HG03469 (cell line): ENCODE data around the gene CACNA1C.

ENCODE experiments used
- ATAC-seq: cut with Tn5 transposase; IDR thresholded peaks from one replicate; pipeline ENCODE4 v1.9.1; 2021; ENCODE audit warnings: mild to moderate bottlenecking, moderate library complexity, moderate number of reproducible peaks; ENCODE audit not compliant: unreplicated experiment

Gene CACNA1C

GRCh38 chr12:2268471-2269286 is 215.9 kb downstream of the CACNA1C start:
- ATAC-seq, result no peak

DNA sequence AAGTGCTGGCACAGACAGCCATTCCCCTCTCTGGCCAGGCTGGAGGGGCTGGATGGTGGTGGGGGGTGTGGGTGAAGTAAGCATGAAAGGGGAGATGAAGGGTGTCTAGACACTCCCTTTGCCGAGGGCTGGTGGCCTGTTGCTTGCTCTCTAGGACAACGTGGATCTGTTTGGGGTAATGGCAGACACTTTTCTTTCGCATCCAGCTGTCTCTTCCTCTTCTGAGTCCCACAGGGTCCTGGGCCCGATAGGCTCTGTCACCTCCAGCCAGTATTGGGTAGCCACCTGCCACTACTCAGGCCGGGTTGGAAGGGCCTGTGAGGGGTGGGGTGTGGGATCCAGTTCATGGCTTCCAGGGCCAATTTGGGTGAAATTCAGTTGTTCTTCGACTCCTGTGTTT is 218.1 kb downstream of the CACNA1C start:
- ATAC-seq, result no peak

- no peak for ATAC-seq
Measured at GRCh38 chr12:2271961-2272360, 219.2 kb downstream of the CACNA1C start.

- ATAC-seq, result no peak
Measured at GRCh38 chr12:2273288-2273687, 220.5 kb downstream of the CACNA1C start.

DNA sequence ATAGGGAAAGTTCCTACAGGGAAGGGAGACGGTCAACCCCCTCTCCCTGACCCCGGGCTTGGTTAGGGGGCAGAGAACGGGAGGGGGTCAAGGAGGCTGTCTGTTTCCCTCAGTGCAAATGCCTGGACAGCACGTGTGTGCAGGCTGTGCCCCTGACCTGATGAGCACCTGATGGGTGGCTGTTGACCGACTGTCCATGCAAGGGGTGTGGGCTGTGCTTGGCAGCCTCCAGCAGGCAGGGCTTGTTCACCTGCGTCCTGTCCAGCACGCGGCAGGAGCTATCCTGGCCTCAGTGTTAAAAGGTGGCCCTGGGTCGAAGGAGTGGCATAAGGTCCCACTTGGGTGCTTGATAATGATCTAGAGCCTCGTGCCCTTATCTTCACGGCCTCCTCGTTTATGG is 221.0 kb downstream of the CACNA1C start:
- no peak for ATAC-seq

DNA sequence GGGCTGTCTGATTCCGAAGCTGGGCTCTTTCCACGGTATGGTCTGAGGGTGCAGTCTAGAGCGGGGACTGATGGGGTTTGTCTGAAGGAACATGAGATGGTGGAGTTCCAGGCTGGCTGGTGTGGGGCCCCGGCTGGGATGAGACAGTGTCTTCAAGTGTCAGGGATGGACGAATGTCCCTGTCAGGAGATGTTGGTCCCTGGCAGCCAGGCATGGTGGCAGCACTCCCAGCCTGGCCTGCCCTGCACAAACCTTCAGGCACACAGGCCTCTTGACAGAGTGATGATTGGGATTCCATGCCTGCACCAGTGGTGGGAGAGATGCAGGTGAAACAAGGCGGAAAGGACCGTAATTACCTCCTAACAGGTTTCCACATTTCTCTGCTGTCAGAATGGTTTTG is 221.9 kb downstream of the CACNA1C start:
- no peak for ATAC-seq

DNA sequence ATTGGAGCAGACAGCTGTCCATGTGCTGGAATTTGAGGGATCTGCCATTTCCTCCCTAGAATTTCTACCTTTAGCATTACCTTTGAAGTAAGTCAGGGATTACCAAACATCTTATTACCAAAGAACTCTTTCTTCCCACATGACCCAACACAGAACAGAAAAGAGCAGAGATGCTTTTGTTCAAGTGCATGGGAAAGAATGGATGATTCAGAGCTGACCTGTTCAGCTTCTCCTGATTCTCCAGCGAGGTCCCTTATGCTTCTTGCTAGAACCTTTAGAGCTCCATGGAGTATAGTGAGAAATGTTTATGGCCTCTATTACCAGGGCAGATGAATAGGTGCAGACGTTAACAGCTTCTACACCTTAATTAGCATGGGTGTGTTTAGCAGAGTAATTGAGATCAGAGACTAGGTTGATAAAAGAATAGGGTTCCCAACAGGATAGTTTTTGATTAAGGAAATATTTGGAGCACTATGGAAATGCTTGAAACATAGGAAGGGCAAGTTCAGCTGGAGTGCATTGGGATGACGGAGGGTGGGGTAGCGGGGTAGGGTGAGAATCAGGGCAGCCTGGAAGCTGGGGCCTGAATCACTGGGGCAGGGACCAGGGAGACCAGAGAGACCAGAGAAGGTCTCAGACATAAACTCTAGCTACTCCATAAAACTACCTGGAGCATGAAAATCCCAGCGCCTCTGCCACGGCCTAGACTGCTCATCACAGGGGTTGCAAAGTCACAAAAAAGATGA is 223.7 kb downstream of the CACNA1C start:
- ATAC-seq, result no peak

GRCh38 chr12:2277492-2278155 is 224.8 kb downstream of the CACNA1C start:
- ATAC-seq, result no peak

GRCh38 chr12:2281446-2281845 is 228.7 kb downstream of the CACNA1C start:
- ATAC-seq, result no peak

DNA sequence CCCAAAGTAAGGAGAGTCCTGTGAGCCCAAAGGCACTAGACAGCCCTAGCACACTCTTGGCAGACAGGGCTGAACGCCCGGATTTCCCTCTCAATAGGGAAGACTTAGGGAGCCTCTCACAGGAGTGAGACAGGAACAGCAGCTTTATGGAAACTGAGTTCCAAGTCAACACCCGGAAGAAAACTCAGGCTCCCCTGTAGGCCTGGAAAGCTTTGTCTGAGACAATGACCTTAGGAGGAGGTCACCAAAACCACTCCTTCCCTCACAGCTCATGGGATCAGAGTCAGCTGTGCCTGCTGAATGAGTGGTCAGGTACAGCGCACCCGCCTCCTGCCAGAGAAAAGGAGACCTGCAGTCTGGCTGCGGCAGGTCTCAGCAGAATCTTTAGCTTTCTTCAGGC is 229.5 kb downstream of the CACNA1C start:
- no peak for ATAC-seq

- ATAC-seq, result no peak
Measured at GRCh38 chr12:2283480-2283879, 230.7 kb downstream of the CACNA1C start.

- ATAC-seq, result no peak
Measured at GRCh38 chr12:2283916-2284315, 231.1 kb downstream of the CACNA1C start.

- ATAC-seq, result no peak
Measured at GRCh38 chr12:2284321-2284813, 231.6 kb downstream of the CACNA1C start.

GRCh38 chr12:2284857-2285256 is 232.1 kb downstream of the CACNA1C start:
- ATAC-seq, result no peak

GRCh38 chr12:2285462-2285861 is 232.7 kb downstream of the CACNA1C start:
- ATAC-seq, result no peak

DNA sequence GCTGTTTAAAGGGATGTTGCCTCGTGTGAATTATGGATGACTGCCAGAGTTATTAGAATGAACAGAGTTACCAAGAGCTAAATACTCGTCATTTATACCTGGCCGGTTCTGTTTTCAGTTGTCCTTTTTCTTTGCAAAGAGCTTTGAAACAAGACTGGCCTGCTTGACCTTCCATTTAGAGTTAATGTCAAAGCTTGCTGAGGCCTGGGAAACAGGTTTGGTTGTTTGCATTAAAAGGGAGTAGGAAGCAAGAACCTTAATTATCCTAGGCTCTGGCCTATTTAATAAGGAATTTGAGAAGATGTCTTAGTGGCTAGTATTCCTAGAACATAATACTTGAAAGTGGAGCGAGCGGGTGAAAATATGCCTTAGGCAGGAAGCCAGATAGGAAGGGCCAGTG is 233.3 kb downstream of the CACNA1C start:
- ATAC-seq, result no peak

DNA sequence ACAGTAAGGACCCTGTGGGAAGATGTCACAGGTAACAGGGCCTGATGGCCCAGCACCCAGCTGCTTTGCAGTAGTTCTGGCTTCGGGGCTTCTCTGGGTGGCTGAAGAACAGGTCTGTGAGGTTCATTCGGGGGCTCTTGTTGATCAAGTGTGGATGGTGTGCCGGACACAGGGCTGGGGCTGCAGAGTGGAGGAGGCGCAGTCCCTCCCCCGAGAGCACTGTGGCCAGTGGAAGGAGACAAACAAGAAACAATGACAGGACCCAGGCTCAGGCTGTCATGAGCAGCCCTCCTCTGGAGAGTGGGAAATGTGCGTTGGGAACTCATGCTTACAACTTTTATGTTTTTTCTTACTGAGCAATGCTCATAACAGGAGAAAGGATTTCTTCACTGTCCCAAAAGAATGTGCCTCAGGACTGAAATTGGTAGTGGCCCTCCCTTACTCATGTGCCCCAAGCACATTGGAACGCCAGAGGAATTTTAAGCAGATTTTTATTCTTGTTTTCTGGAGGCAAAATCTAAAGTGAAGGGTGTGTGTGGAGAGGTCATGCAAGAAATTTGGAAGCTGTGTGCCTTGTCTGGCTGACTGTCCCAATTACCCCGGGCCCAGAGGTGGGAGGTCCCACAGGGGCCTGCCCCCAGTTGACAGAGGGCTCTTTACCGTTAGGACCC is 233.8 kb downstream of the CACNA1C start:
- ATAC-seq, result no peak

DNA sequence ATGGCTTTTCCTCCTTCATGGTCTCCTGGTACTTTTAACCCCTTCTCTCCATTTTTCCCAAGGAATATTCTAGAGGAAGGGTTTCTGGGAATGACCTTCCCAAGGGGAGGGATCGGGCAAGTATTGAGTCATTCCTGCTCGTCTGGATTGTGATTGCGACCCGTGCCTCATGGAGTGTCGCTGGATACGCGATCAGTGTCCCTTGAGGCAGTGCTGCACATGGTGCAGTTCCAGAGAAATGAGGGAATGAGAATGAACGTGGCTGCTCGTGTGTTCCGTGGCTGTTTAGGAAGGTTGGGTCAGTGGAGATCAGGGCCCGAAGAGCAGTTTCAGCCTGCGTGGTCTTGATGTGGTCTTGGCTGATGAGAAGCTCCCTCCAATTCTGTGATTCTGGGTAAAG is 234.4 kb downstream of the CACNA1C start:
- ATAC-seq, result no peak

DNA sequence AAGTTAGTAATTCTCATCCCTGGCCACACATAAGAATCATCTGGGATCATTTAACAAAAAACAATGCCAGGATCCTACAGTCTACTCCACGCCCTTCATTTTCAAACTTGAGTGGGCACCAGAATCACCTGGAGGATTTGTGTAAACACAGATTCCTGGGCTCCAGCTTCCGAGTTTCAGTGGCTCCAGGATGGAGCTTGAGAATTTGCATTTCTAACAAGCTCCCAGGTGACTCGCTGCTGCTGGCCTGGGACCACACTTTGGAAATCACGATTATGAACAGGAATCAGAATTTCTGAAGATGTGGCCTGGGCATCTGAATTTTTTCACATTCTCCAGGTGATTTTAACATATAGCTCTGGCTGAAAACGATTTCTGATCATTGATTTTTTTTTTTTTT is 234.8 kb downstream of the CACNA1C start:
- no peak for ATAC-seq

DNA sequence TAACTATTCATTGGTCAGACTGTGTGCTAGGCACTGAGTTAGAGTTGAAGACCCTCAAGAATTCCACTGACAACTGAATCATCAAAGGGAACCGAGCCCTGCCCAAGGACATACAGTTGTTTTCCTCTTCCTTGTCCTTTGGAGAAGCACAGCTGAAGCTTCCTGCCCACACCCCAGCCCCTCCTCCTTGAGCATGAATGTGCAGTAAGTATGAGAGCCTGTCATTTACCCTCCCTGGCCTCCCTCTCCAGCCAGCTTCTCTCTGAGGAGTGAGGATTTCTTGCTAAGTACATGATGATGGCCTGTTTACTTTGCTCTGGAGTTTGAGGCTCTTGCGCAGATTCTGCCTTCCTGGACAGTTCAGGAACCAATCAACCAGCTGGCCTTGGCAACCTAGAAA is 235.2 kb downstream of the CACNA1C start:
- ATAC-seq, result no peak

- no peak for ATAC-seq
Measured at GRCh38 chr12:2288471-2288870, 235.7 kb downstream of the CACNA1C start.
